GM12878 (cell line): ENCODE measurements around the gene CFAP97D2. TPM values are rescaled to one million over a fixed set of nuclear protein-coding genes. Genes with fewer than 3 reads are reported as not detected.

ENCODE experiments used
- ATAC-seq: fragments of 200-7000 bp; cut with Tn5 transposase; 3 replicates; pipeline ENCODE4 v1.9.1; 2020; ENCODE audit warnings: mild to moderate bottlenecking, moderate library complexity
- BruUV-seq: library from RNA; stranded (reverse); fragments of 400-500 nt; replicated peaks from 2 replicates; lab custom pipeline; 2021; lab: Mats Ljungman, UMichigan
- CTCF ChIA-PET: fragments of 300-600 bp; sonication (Branson Sonifier 250); formaldehyde crosslinking; extraction: SDS; loops from one replicate; lab custom pipeline; 2021; ENCODE audit warnings: inconsistent platforms; lab: Yijun Ruan, JAX
- POLR2A ChIA-PET: fragments of 350-600 bp; formaldehyde crosslinking; extraction: SDS; loops from one replicate; lab custom pipeline; 2021; ENCODE audit warnings: inconsistent platforms; lab: Charles Lee
- RAD21 ChIA-PET: fragments of 300-600 bp; sonication (Branson Sonifier 250); formaldehyde crosslinking; loops from one replicate; lab custom pipeline; 2023; ENCODE audit warnings: antibody characterized with exemption; ENCODE audit not compliant: unreplicated experiment; lab: Charles Lee
- SMC1A ChIA-PET: fragments of 300-600 bp; sonication (Branson Sonifier 250); formaldehyde crosslinking; loops from one replicate; lab custom pipeline; 2023; ENCODE audit not compliant: unreplicated experiment, uncharacterized antibody; lab: Charles Lee
- DNase-seq: peaks from one replicate; pipeline ENCODE4 v3.0.0-alpha.2; 2011; ENCODE audit warnings: low read depth, low spot score
- FAIRE-seq: peaks from 3 replicates; lab custom pipeline; 2011; peaks lifted over from hg19 to GRCh38; lab: Jason Lieb, UNC
- H2AFZ ChIP-seq: 2 replicates; pipeline ENCODE4 v1.6.0; 2011; ENCODE audit warnings: low read depth, low read length, control low read depth; ENCODE audit not compliant: control insufficient read depth
- H3K27ac ChIP-seq: 2 replicates; pipeline ENCODE4 v1.5.1; 2011; ENCODE audit warnings: control low read depth; ENCODE audit not compliant: control insufficient read depth, insufficient read depth
- H3K27me3 ChIP-seq, 2 experiments: replicated peaks in 1 of 2; 2 replicates each; pipeline versions ENCODE4 v1.6.0 to v1.6.1; 2011; ENCODE audit warnings: low read length in 1 of 2; ENCODE audit not compliant: control insufficient read depth in 2 of 2, insufficient read depth in 2 of 2
- H3K36me3 ChIP-seq, 2 experiments: 2 replicates each; pipeline ENCODE4 v1.5.1; 2011; ENCODE audit warnings: low read length in 1 of 2; ENCODE audit not compliant: control insufficient read depth in 2 of 2, insufficient read depth in 2 of 2
- H3K4me1 ChIP-seq: 2 replicates; pipeline ENCODE4 v1.6.1; 2011; ENCODE audit warnings: mild to moderate bottlenecking, low read length, moderate library complexity, mixed read lengths; ENCODE audit not compliant: control insufficient read depth, insufficient read depth
- H3K4me2 ChIP-seq: 2 replicates; pipeline ENCODE4 v1.6.0; 2011; ENCODE audit warnings: control low read depth; ENCODE audit not compliant: control insufficient read depth, insufficient read depth
- H3K4me3 ChIP-seq: fragments of 200-600 bp; sonication (generic); 2 replicates; pipeline ENCODE4 v1.5.1; 2016
- H3K79me2 ChIP-seq: 2 replicates; pipeline ENCODE4 v1.6.0; 2011; ENCODE audit warnings: low read length; ENCODE audit not compliant: control insufficient read depth, insufficient read depth
- H3K9ac ChIP-seq: 2 replicates; pipeline ENCODE4 v1.8.0; 2011; ENCODE audit warnings: low read length, control low read depth, mixed read lengths; ENCODE audit not compliant: control insufficient read depth, insufficient read depth
- H3K9me3 ChIP-seq: replicated peaks from 3 replicates; pipeline ENCODE4 v1.5.1; 2011; ENCODE audit warnings: mild to moderate bottlenecking, low read length; ENCODE audit not compliant: control insufficient read depth, insufficient read depth
- H4K20me1 ChIP-seq: 2 replicates; pipeline ENCODE4 v1.6.0; 2011; ENCODE audit not compliant: control insufficient read depth, insufficient read depth
- CBFB ChIP-seq: IDR thresholded peaks from 2 replicates; pipeline ENCODE4 v1.6.1; 2016; ENCODE audit warnings: antibody characterized with exemption, low read depth
- EP300 ChIP-seq, 2 experiments: fragments of 150-350 bp in 1 of 2; IDR thresholded peaks; 2 replicates each; pipeline ENCODE4 v1.6.1; 2011 to 2012; ENCODE audit warnings: low read depth in 2 of 2, low read length in 2 of 2, borderline replicate concordance in 1 of 2, improper control_type of control experiment in 1 of 2, inconsistent platforms in 1 of 2; ENCODE audit not compliant: control insufficient read depth in 1 of 2
- FOXK2 ChIP-seq: fragments of 450-650 bp; IDR thresholded peaks from 2 replicates; pipeline ENCODE4 v1.6.1; 2017; ENCODE audit warnings: mild to moderate bottlenecking, moderate library complexity
- GABPA ChIP-seq: IDR thresholded peaks from 2 replicates; pipeline ENCODE4 v1.6.1; 2014; ENCODE audit warnings: antibody characterized with exemption, low read depth, mild to moderate bottlenecking, inconsistent platforms
- JUNB ChIP-seq: IDR thresholded peaks from 2 replicates; pipeline ENCODE4 v1.6.1; 2016; ENCODE audit warnings: antibody characterized with exemption, mild to moderate bottlenecking
- MXI1 ChIP-seq: fragments of 150-350 bp; IDR thresholded peaks from 2 replicates; pipeline ENCODE4 v1.6.1; 2011; ENCODE audit warnings: low read depth, mild to moderate bottlenecking, inconsistent platforms, low read length, improper control_type of control experiment
- PAX5 ChIP-seq: IDR thresholded peaks from 2 replicates; pipeline ENCODE4 v1.6.1; 2011; ENCODE audit warnings: low read depth, low read length, borderline replicate concordance
- RUNX3 ChIP-seq: IDR thresholded peaks from 2 replicates; pipeline ENCODE4 v1.6.1; 2012; ENCODE audit warnings: low read length, inconsistent platforms
- TCF7 ChIP-seq: IDR thresholded peaks from 2 replicates; pipeline ENCODE4 v1.6.1; 2014; ENCODE audit warnings: antibody characterized with exemption, borderline replicate concordance
- WRNIP1 ChIP-seq: IDR thresholded peaks from 2 replicates; pipeline ENCODE4 v1.6.1; 2011; ENCODE audit warnings: low read depth, low read length, improper control_type of control experiment, borderline replicate concordance
- YBX1 ChIP-seq: fragments of 450-650 bp; IDR thresholded peaks from 2 replicates; pipeline ENCODE4 v1.6.1; 2016; ENCODE audit warnings: antibody characterized with exemption
- YY1 ChIP-seq: IDR thresholded peaks from 2 replicates; pipeline ENCODE4 v1.6.1; 2011; ENCODE audit warnings: low read depth, mild to moderate bottlenecking, low read length
- WGBS: methylation state at CpG from one replicate; pipeline ENCODE4 v1.1.6; 2016; ENCODE audit warnings: low lambda C conversion rate; ENCODE audit not compliant: insufficient replicate concordance, insufficient coverage; ENCODE audit errors: missing lambda C conversion rate; 5-methylcytosine and 5-hydroxymethylcytosine counted together
- in situ Hi-C: fragments of 300-500 bp; cut with MboI; formaldehyde crosslinking; loops from 9 replicates; pipeline ENCODE4 v1.14.3; 2018; ENCODE audit warnings: mixed read lengths
- intact Hi-C: fragments of 100-400 bp; cut with micrococcal nuclease; formaldehyde crosslinking; loops from one replicate; pipeline ENCODE4 v1.14.2; 2022; ENCODE audit not compliant: unreplicated experiment
- polyA plus RNA-seq, 11 experiments: library from polyadenylated mRNA; depleted of rRNA in 4 of 11; unstranded in 6 of 11; stranded (reverse) in 5 of 11; fragments of >200 nt; fragmentation: Nextera tagmentation in 4 of 11; fragmentation: Illumina TruSeq in 1 of 11; extraction: Ambion mirVana in 4 of 11; extraction: Trizol in 1 of 11; gene quantifications; 1 replicate in 1 of 11; 2 replicates in 10 of 11; pipeline versions ENCODE4 v1.2.1 to v1.2.3, GENCODE V29; 2011 to 2016; ENCODE audit warnings: inconsistent platforms in 2 of 11, missing spikeins in 2 of 11, low read depth in 1 of 11
- total RNA-seq, 4 experiments: library from RNA; depleted of rRNA in 3 of 4; stranded (reverse); fragments of >200 nt in 3 of 4; fragmentation: Illumina TruSeq in 1 of 4; extraction: Trizol in 1 of 4; gene quantifications; 2 replicates each; pipeline versions ENCODE4 v1.2.1 to v1.2.3, GENCODE V29; 2013 to 2021
- TF ChIP-seq, protein P1 (sequence below): fragments of 450-650 bp; IDR thresholded peaks from 2 replicates; pipeline ENCODE4 v1.6.1; 2018; ENCODE audit warnings: borderline replicate concordance, mild to moderate bottlenecking; ENCODE audit not compliant: partially characterized antibody
- TF ChIP-seq, protein P2 (sequence below): fragments of 450-650 bp; IDR thresholded peaks from 2 replicates; pipeline ENCODE4 v1.6.1; 2018; ENCODE audit warnings: mild to moderate bottlenecking, low read depth, moderate library complexity; ENCODE audit not compliant: partially characterized antibody
- TF ChIP-seq, protein P3 (sequence below): IDR thresholded peaks from 2 replicates; pipeline ENCODE4 v1.6.1; 2012; ENCODE audit warnings: low read depth, low read length, improper control_type of control experiment

CFAP97D2 gene
- total and polyA plus RNA-seq, 10 of the 15 experiments (the other 5 are each of a cell fraction or from before 2014, with no cell fraction given), result not detected

DNA sequence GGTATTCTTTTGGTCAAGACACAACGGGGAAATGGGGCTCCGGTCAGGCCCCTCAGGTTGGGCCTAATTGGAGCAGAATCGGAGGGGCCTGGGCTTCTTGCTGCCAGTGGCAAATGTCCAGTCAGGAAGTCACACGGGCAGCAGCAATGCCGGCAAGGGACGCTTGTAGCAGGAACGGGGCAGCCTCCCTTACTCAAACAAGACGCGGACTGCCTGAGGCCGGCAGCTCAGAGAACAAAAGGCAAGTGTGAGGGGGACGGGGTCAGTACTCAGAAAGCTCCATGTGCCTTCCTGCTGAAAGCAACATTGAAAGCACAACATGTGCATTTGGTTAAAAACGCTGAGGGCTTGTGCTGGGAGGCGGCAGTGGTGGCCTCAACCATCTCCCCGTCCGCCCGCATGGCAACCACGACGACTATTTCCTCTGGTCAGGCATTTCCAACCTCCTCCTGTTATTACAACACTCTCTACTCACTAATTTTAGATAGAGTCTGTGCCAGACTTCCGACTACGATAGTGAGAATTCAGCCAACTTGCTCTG lies 26.2 kb upstream of the CFAP97D2 start:
- H3K27ac ChIP-seq, result no peak overlapping the region
- RAD21 ChIA-PET, result no interaction called here

More for the DNA sequence above, 26.2 kb upstream of the CFAP97D2 start:
- H3K27me3 ChIP-seq, result peaks cover 0 to 3% of the 10 kb centered on the region in 2 experiments; a peak in 1 of 4 replicates
- no peaks in the 10 kb centered on the region for H4K20me1 ChIP-seq
- H2AFZ ChIP-seq, result no peak overlapping the region
- FAIRE-seq (no peak), DNase-seq (no peak), ATAC-seq (no peak)
- ChIA-PET CTCF (no interaction called here), POLR2A (no interaction called here), SMC1A (interaction anchor here (1.3 to 2.7 kb wide), 3 partner anchors 35 to 73 kb away, joined by 3 to 8 read pairs (median 5); no protein-coding TSS in a partner anchor)
- no peaks in the 10 kb centered on the region for H3K9me3 ChIP-seq
- peaks cover 14% of the 10 kb centered on the region for H3K4me1 ChIP-seq
- 76% methylated on average over 20 of the region's 20 CpGs for WGBS
- no peak overlapping the region for H3K4me2 ChIP-seq
- in situ Hi-C loops (no loop called here), intact Hi-C loops (no loop called here)
- H3K9ac ChIP-seq, result no peak overlapping the region
- no peaks in the 10 kb centered on the region for H3K79me2 ChIP-seq
- H3K36me3 ChIP-seq, result no peaks in the 10 kb centered on the region
- no peak overlapping the region for H3K4me3 ChIP-seq
- TF ChIP-seq RUNX3 (no peak), CBFB (no peak), JUNB (no peak), YBX1 (no peak), WRNIP1 (no peak), EP300 (IDR thresholded peaks at IDR 0.05; ENCODE audit: borderline replicate concordance in 1 of 2, control insufficient read depth in 1 of 2, low read depth in 2 of 2, low read length in 2 of 2) (no peak), YY1 (no peak), PAX5 (no peak), MXI1 (no peak), FOXK2 (no peak), TCF7 (no peak), GABPA (no peak)
- TF ChIP-seq, protein P1, sequence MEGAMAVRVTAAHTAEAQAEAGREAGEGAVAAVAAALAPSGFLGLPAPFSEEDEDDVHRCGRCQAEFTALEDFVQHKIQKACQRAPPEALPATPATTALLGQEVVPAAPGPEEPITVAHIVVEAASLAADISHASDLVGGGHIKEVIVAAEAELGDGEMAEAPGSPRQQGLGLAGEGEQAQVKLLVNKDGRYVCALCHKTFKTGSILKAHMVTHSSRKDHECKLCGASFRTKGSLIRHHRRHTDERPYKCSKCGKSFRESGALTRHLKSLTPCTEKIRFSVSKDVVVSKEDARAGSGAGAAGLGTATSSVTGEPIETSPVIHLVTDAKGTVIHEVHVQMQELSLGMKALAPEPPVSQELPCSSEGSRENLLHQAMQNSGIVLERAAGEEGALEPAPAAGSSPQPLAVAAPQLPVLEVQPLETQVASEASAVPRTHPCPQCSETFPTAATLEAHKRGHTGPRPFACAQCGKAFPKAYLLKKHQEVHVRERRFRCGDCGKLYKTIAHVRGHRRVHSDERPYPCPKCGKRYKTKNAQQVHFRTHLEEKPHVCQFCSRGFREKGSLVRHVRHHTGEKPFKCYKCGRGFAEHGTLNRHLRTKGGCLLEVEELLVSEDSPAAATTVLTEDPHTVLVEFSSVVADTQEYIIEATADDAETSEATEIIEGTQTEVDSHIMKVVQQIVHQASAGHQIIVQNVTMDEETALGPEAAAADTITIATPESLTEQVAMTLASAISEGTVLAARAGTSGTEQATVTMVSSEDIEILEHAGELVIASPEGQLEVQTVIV, result no peak
- TF ChIP-seq, protein P2, sequence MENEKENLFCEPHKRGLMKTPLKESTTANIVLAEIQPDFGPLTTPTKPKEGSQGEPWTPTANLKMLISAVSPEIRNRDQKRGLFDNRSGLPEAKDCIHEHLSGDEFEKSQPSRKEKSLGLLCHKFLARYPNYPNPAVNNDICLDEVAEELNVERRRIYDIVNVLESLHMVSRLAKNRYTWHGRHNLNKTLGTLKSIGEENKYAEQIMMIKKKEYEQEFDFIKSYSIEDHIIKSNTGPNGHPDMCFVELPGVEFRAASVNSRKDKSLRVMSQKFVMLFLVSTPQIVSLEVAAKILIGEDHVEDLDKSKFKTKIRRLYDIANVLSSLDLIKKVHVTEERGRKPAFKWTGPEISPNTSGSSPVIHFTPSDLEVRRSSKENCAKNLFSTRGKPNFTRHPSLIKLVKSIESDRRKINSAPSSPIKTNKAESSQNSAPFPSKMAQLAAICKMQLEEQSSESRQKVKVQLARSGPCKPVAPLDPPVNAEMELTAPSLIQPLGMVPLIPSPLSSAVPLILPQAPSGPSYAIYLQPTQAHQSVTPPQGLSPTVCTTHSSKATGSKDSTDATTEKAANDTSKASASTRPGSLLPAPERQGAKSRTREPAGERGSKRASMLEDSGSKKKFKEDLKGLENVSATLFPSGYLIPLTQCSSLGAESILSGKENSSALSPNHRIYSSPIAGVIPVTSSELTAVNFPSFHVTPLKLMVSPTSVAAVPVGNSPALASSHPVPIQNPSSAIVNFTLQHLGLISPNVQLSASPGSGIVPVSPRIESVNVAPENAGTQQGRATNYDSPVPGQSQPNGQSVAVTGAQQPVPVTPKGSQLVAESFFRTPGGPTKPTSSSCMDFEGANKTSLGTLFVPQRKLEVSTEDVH, result no peak
- TF ChIP-seq, protein P3, sequence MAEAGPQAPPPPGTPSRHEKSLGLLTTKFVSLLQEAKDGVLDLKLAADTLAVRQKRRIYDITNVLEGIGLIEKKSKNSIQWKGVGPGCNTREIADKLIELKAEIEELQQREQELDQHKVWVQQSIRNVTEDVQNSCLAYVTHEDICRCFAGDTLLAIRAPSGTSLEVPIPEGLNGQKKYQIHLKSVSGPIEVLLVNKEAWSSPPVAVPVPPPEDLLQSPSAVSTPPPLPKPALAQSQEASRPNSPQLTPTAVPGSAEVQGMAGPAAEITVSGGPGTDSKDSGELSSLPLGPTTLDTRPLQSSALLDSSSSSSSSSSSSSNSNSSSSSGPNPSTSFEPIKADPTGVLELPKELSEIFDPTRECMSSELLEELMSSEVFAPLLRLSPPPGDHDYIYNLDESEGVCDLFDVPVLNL, result no peak
- no TSS peak for BruUV-seq
